ENCODE measurements around the gene GPR27.

The GPR27 gene

DNA sequence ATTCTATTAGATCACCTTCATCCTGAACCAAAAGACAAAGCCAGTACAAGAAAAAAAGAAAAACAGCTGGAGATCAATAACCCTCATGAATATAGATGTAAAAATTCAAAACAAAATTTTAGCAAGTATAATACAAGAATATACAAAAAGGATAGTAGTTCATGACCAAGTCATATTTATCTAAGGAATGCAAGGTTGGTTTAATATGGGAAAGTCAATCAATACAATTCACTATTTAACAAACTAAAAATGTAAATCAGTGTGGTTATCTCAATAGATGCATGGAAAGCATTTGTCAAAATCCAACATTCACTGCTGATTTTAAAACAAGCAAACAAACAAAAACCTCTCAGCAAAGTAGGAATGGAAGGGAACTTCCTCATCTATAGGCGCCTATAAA lies 11.0 kb upstream of the GPR27 start:
- H3K27me3 ChIP-seq: no peaks in the 10 kb centered on the region
- no peaks in the 10 kb centered on the region for H3K36me3 ChIP-seq
- DNase-seq: no peak
- no peaks in the 10 kb centered on the region for H3K4me1 ChIP-seq
- H3K4me3 ChIP-seq (ENCODE audit: low read depth, low read length): no peak overlapping the region
- H3K9me3 ChIP-seq: no peaks in the 10 kb centered on the region
- TF ChIP-seq, protein P1, sequence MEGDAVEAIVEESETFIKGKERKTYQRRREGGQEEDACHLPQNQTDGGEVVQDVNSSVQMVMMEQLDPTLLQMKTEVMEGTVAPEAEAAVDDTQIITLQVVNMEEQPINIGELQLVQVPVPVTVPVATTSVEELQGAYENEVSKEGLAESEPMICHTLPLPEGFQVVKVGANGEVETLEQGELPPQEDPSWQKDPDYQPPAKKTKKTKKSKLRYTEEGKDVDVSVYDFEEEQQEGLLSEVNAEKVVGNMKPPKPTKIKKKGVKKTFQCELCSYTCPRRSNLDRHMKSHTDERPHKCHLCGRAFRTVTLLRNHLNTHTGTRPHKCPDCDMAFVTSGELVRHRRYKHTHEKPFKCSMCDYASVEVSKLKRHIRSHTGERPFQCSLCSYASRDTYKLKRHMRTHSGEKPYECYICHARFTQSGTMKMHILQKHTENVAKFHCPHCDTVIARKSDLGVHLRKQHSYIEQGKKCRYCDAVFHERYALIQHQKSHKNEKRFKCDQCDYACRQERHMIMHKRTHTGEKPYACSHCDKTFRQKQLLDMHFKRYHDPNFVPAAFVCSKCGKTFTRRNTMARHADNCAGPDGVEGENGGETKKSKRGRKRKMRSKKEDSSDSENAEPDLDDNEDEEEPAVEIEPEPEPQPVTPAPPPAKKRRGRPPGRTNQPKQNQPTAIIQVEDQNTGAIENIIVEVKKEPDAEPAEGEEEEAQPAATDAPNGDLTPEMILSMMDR (IDR thresholded peaks at IDR 0.05; ENCODE audit: low read depth, low read length): no peak

DNA sequence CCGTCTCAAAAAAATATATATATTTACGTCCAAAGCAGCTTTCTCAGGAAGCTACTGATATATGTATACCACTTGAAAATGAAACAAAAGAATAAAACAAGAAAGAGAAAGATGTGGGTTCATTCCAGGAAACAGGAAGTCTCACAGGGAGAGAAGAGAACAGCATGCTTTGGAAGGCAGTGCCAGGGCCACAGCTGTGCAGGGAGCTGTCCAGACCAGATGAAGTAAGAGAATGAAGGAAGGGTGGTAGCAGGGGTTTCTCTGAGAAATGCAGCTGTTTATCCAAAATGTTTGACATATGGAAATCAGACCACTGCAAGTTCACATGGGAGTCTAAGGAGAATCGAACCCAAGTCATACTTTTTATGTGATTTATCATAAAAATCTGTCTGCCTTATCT lies 8.9 kb upstream of the GPR27 start:
- no peaks in the 10 kb centered on the region for H3K4me1 ChIP-seq
- H3K36me3 ChIP-seq: no peaks in the 10 kb centered on the region
- H3K4me3 ChIP-seq (ENCODE audit: low read depth, low read length): no peak overlapping the region
- H3K27me3 ChIP-seq: no peaks in the 10 kb centered on the region
- DNase-seq: no peak
- TF ChIP-seq, protein P1 (IDR thresholded peaks at IDR 0.05; ENCODE audit: low read depth, low read length): no peak
- H3K9me3 ChIP-seq: no peaks in the 10 kb centered on the region

DNA sequence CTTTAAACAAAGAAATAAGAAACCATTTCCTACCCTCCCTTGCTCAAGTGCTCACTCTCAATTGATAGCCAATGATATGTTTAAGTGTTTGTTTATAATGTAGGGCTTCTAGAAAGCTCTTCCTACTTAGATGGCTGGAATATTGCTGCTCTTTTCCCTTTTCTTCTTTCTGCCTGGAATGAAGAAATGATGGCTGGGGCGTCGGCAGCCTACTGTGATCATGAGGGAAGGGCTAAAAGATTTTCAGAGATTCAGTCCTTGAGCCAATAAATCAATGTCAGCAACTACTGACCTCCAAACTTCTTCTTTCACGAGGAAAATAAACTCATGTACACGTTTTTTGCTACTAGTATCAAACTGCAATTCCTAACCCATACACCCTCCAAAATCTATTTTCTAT lies 2.1 kb upstream of the GPR27 start:
- Histone ChIP-seq H3K27me3 (peaks cover 4% of the 10 kb centered on the region; the same call in 1 of the 2 replicates), H3K9me3 (no peaks in the 10 kb centered on the region), H3K4me1 (no peaks in the 10 kb centered on the region), H3K36me3 (no peaks in the 10 kb centered on the region), H3K4me3 (ENCODE audit: low read depth, low read length) (no peak overlapping the region)
- DNase-seq: no peak
- TF ChIP-seq, protein P1 (IDR thresholded peaks at IDR 0.05; ENCODE audit: low read depth, low read length): no peak

DNA sequence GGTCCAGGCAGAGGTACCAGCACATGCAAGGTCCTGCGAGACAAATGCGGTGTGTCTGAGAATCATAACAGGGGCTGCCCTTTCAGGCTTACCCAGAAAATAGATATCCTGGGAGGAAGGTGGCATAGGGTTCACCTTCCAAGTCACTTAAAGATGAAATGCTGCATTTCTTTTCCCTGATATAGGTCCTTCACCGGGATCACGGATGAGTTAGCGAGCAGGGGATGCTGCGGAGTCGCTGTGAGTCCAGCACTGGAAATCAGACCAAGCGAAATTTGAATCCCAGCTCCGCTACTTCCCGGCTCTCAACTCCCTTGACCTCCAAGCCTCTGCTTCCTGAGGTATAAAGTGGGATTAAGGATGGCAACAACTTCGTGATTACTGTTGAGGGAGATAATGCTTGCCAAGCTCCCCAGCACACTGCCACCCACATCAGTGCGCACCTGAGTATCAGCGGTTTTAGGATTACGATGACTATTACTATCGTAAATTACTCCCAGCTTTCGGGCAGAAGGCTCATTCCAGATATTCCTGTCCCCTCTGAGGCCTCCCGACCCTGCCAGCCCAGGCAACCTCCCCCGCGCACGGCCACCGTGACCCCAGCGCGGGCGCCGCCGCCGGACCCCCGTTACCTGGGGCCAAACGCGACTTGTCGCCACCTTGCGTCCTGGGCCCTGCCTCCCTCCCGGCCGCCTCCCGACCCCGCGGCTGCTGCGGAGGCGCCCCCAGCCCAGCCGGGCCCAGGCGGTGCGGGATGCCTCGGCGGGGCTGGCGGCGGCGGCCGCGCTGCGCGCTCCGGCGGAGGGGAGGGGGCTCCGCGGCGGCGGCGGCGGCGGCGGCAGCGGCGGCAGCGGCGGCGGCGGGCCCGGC lies 589 bp upstream of the GPR27 start:
- Histone ChIP-seq H3K4me1 (no peaks in the 10 kb centered on the region), H3K4me3 (ENCODE audit: low read depth, low read length) (peak overlapping the region; percentile 53), H3K27me3 (peaks cover 4% of the 10 kb centered on the region; the same call in 1 of the 2 replicates), H3K36me3 (no peaks in the 10 kb centered on the region), H3K9me3 (no peaks in the 10 kb centered on the region)
- DNase-seq: no peak
- TF ChIP-seq, protein P1 (IDR thresholded peaks at IDR 0.05; ENCODE audit: low read depth, low read length): no peak

DNA sequence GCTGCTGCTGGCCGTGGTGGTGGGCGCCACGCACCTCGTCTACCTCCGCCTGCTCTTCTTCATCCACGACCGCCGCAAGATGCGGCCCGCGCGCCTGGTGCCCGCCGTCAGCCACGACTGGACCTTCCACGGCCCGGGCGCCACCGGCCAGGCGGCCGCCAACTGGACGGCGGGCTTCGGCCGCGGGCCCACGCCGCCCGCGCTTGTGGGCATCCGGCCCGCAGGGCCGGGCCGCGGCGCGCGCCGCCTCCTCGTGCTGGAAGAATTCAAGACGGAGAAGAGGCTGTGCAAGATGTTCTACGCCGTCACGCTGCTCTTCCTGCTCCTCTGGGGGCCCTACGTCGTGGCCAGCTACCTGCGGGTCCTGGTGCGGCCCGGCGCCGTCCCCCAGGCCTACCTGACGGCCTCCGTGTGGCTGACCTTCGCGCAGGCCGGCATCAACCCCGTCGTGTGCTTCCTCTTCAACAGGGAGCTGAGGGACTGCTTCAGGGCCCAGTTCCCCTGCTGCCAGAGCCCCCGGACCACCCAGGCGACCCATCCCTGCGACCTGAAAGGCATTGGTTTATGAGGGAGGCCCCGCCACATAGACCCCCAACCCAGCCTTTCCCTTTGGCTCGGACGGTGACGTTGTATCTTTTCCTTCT lies 1.1 kb downstream of the GPR27 start:
- DNase-seq: no peak
- H3K27me3 ChIP-seq: peaks cover 4% of the 10 kb centered on the region; the same call in 1 of the 2 replicates
- TF ChIP-seq, protein P1 (IDR thresholded peaks at IDR 0.05; ENCODE audit: low read depth, low read length): no peak
- H3K9me3 ChIP-seq: no peaks in the 10 kb centered on the region
- no peaks in the 10 kb centered on the region for H3K36me3 ChIP-seq
- H3K4me3 ChIP-seq (ENCODE audit: low read depth, low read length): no peak overlapping the region
- H3K4me1 ChIP-seq: no peaks in the 10 kb centered on the region

DNA sequence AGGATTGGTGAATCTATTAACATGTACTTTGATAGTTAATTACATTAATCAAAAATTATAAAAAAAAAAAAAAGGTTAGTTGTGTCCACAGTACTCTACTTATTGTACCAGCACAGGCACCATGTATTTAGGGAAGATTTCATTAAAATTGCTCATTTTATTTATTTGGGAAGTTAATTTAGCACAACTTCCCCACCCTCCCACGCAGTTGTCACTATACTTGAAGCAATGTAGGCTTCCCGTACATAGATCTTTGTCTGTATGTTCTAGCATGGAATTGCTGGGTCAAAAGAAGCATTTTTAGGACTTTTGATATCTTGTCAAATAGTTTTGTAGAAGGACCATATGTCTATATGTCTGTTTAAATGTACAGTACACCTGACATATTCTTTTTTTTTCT lies 4.4 kb downstream of the GPR27 start:
- H3K9me3 ChIP-seq: no peaks in the 10 kb centered on the region
- DNase-seq: no peak
- no peak overlapping the region for H3K4me3 ChIP-seq (ENCODE audit: low read depth, low read length)
- TF ChIP-seq, protein P1 (IDR thresholded peaks at IDR 0.05; ENCODE audit: low read depth, low read length): no peak
- no peaks in the 10 kb centered on the region; the same call in 1 of the 2 replicates for H3K4me1 ChIP-seq
- H3K27me3 ChIP-seq: peaks cover 2% of the 10 kb centered on the region
- H3K36me3 ChIP-seq: no peaks in the 10 kb centered on the region

Measured in BE2C (cell line).